PC-3 (cell line): ENCODE results near the gene RNLS.

Experiments
- EZH2 ChIP-seq: fragments of 300-600 bp; sonication (generic); IDR thresholded peaks from one replicate; pipeline ENCODE4 v1.6.1; 2017; ENCODE audit warnings: antibody characterized with exemption, mild to moderate bottlenecking, low read length; ENCODE audit not compliant: unreplicated experiment
- EZH2phosphoT487 ChIP-seq: fragments of 300-600 bp; sonication (generic); IDR thresholded peaks from 2 replicates; pipeline ENCODE4 v1.6.1; 2018; ENCODE audit warnings: mild to moderate bottlenecking, antibody characterized with exemption, low read length, borderline replicate concordance
- TF ChIP-seq, protein P1 (sequence below): fragments of 300-600 bp; sonication (generic); conservative IDR thresholded peaks from 2 replicates; pipeline ENCODE4 v1.5.1; 2017; ENCODE audit warnings: antibody characterized with exemption, low read depth, mild to moderate bottlenecking, low read length

DNA sequence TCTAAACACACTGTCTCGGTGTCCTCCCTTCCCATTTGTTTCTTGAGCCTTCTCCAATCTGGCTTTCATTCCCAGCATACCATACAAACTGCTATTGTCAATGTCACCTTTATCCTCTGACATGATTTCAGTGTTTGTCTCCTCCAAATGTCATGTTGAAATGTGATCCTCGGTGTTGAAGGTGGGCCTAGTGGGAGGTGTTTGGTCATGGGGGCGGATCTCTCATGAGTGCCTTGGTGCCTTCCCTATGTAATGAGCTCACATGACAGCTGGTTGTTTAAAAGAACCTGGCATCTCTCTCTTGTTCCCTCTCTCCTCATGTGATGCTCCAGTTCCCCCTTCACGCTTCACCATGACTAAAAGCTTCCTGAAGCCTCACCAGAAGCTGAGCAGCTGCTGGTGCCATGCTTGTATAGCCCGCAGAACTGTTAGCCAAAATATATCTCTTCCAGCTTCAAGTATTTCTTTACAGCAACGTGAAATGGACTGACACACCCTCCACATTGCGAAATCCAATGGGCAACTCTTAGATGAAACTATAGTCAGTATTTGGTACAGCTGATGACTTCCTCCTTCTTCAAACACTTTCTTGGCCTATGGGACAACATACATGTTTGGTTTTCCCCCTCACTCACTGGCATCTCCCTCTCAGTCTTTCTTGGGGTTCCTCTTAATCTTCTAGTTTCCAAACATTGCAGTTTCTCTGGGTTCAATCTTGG, 27.8 kb downstream of the RNLS start:
- TF ChIP-seq, protein P1, sequence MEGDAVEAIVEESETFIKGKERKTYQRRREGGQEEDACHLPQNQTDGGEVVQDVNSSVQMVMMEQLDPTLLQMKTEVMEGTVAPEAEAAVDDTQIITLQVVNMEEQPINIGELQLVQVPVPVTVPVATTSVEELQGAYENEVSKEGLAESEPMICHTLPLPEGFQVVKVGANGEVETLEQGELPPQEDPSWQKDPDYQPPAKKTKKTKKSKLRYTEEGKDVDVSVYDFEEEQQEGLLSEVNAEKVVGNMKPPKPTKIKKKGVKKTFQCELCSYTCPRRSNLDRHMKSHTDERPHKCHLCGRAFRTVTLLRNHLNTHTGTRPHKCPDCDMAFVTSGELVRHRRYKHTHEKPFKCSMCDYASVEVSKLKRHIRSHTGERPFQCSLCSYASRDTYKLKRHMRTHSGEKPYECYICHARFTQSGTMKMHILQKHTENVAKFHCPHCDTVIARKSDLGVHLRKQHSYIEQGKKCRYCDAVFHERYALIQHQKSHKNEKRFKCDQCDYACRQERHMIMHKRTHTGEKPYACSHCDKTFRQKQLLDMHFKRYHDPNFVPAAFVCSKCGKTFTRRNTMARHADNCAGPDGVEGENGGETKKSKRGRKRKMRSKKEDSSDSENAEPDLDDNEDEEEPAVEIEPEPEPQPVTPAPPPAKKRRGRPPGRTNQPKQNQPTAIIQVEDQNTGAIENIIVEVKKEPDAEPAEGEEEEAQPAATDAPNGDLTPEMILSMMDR, result no peak
- TF ChIP-seq EZH2 (no peak), EZH2phosphoT487 (no peak)
